ENCODE measurements around the gene MYBL2. TPM values are rescaled to one million over a fixed set of nuclear protein-coding genes. Genes with fewer than 3 reads are reported as not detected.

Gene MYBL2
- total and polyA plus RNA-seq, 2 donors (not counting 3 experiments of a cell fraction or from before 2014, with no cell fraction given) = 35.7 to 105 TPM

GRCh38 chr20:43717616-43717995 lies 50.7 kb downstream of the MYBL2 start:
- FAIRE-seq = no peak
- TF ChIP-seq MAX (IDR thresholded peaks at IDR 0.05; ENCODE audit: insufficient read depth, insufficient read length) (no peak), CTCF (IDR thresholded peaks at IDR 0.05; ENCODE audit: extremely low read depth in 1 of 2, insufficient read depth in 1 of 2, low read depth in 1 of 2, low read length in 2 of 2) (no peak), POLR2A (IDR thresholded peaks at IDR 0.05; ENCODE audit: low read depth, low read length) (no peak), GATA2 (IDR thresholded peaks at IDR 0.05; ENCODE audit: insufficient read depth, insufficient read length, low read depth, low read length) (no peak), MYC (IDR thresholded peaks at IDR 0.05; ENCODE audit: low read depth, low read length) (no peak), JUN (IDR thresholded peaks at IDR 0.05; ENCODE audit: borderline replicate concordance, insufficient read depth, insufficient read length, low read depth) (no peak)
- intact Hi-C loops (cut with micrococcal nuclease) = no loop called here

GRCh38 chr20:43720007-43720406 lies 53.1 kb downstream of the MYBL2 start:
- Histone ChIP-seq H3K36me3 (ENCODE audit: control insufficient read depth in 2 of 2, extremely low read depth in 1 of 2, insufficient read depth in 2 of 2, low read length in 2 of 2) (no peaks in the 10 kb centered on the region), H3K79me2 (ENCODE audit: control insufficient read depth, insufficient read depth, low read length) (no peaks in the 10 kb centered on the region), H3K9me1 (replicated peaks; ENCODE audit: control insufficient read depth, extremely low read depth, insufficient read depth, low read length) (no peaks in the 10 kb centered on the region), H3K27ac (ENCODE audit: insufficient read depth, low read depth, low read length) (no peak overlapping the region), H4K20me1 (replicated peaks; ENCODE audit: control insufficient read depth, extremely low read depth, insufficient read depth, low read length) (no peaks in the 10 kb centered on the region), H3K9ac (replicated peaks; ENCODE audit: extremely low read depth, insufficient read depth, low read length) (no peak overlapping the region), H2AFZ (ENCODE audit: low read depth, low read length) (no peak overlapping the region), H3K27me3 (ENCODE audit: control insufficient read depth in 2 of 2, insufficient read depth in 2 of 2, low read length in 2 of 2) (no peaks in the 10 kb centered on the region), H3K4me2 (ENCODE audit: insufficient read depth, low read length) (no peak overlapping the region), H3K4me1 (ENCODE audit: control insufficient read depth, extremely low read depth, insufficient read depth, low read length) (no peaks in the 10 kb centered on the region), H3K9me3 (replicated peaks; ENCODE audit: control insufficient read depth, insufficient read depth, low read length) (no peaks in the 10 kb centered on the region), H3K4me3 (replicated peaks in 1 of 3; ENCODE audit: insufficient read depth in 1 of 3, low read depth in 1 of 3, low read length in 3 of 3) (no peak overlapping the region)
- FAIRE-seq (no peak), DNase-seq (ENCODE audit: low read depth, low spot score) (no peak)
- BruUV-seq (replicated peaks) = no TSS peak
- ChIA-PET CTCF (interaction anchor here (1.2 kb wide), 1 partner anchor 360 kb away, joined by 3 read pairs; no protein-coding TSS in a partner anchor), POLR2A (no interaction called here)
- intact Hi-C loops (cut with micrococcal nuclease) (no loop called here), dilution Hi-C loops (cut with MboI; ENCODE audit: extremely low pct_ligation_motif_present, low sequenced_read_pairs) (no loop called here)
- TF ChIP-seq MAX (IDR thresholded peaks at IDR 0.05; ENCODE audit: insufficient read depth, insufficient read length) = no peak
- TF ChIP-seq GATA2 (IDR thresholded peaks at IDR 0.05; ENCODE audit: insufficient read depth, insufficient read length, low read depth, low read length) = no peak
- no peak for TF ChIP-seq JUN (IDR thresholded peaks at IDR 0.05; ENCODE audit: borderline replicate concordance, insufficient read depth, insufficient read length, low read depth)
- no peak for TF ChIP-seq EZH2 (IDR thresholded peaks at IDR 0.05; ENCODE audit: borderline replicate concordance, low read depth, low read length, severe bottlenecking)
- no peak for TF ChIP-seq MYC (IDR thresholded peaks at IDR 0.05; ENCODE audit: low read depth, low read length)
- TF ChIP-seq POLR2AphosphoS5 (IDR thresholded peaks at IDR 0.05; ENCODE audit: insufficient read depth, low read depth, low read length) = no peak
- no peak for TF ChIP-seq CTCF (IDR thresholded peaks at IDR 0.05; ENCODE audit: extremely low read depth in 1 of 2, insufficient read depth in 1 of 2, low read depth in 1 of 2, low read length in 2 of 2)
- no peak for TF ChIP-seq FOS (IDR thresholded peaks at IDR 0.05; ENCODE audit: borderline replicate concordance, insufficient read depth, low read length)
- no peak for TF ChIP-seq POLR2A (IDR thresholded peaks at IDR 0.05; ENCODE audit: low read depth, low read length)

More at GRCh38 chr20:43717616-43717995, 50.7 kb downstream of the MYBL2 start:
- no peak overlapping the region for H2AFZ ChIP-seq (ENCODE audit: low read depth, low read length)
- dilution Hi-C loops (cut with MboI; ENCODE audit: extremely low pct_ligation_motif_present, low sequenced_read_pairs) = no loop called here
- H3K4me3 ChIP-seq (replicated peaks in 1 of 3; ENCODE audit: insufficient read depth in 1 of 3, low read depth in 1 of 3, low read length in 3 of 3) = no peak overlapping the region
- POLR2A ChIA-PET = no interaction called here
- no peaks in the 10 kb centered on the region for H3K9me3 ChIP-seq (replicated peaks; ENCODE audit: control insufficient read depth, insufficient read depth, low read length)
- no peak overlapping the region for H3K4me2 ChIP-seq (ENCODE audit: insufficient read depth, low read length)
- H3K9me1 ChIP-seq (replicated peaks; ENCODE audit: control insufficient read depth, extremely low read depth, insufficient read depth, low read length) = no peaks in the 10 kb centered on the region
- no peak overlapping the region for H3K27ac ChIP-seq (ENCODE audit: insufficient read depth, low read depth, low read length)
- no peaks in the 10 kb centered on the region for H3K4me1 ChIP-seq (ENCODE audit: control insufficient read depth, extremely low read depth, insufficient read depth, low read length)
- DNase-seq (ENCODE audit: low read depth, low spot score) = no peak
- H3K36me3 ChIP-seq (ENCODE audit: control insufficient read depth in 2 of 2, extremely low read depth in 1 of 2, insufficient read depth in 2 of 2, low read length in 2 of 2) = no peaks in the 10 kb centered on the region
- H3K79me2 ChIP-seq (ENCODE audit: control insufficient read depth, insufficient read depth, low read length) = no peaks in the 10 kb centered on the region
- CTCF ChIA-PET = interaction anchor here (1.1 to 1.3 kb wide), 3 partner anchors 26 to 363 kb away, joined by 3 to 9 read pairs (median 3); no protein-coding TSS in a partner anchor
- H3K9ac ChIP-seq (replicated peaks; ENCODE audit: extremely low read depth, insufficient read depth, low read length) = no peak overlapping the region
- H3K27me3 ChIP-seq (ENCODE audit: control insufficient read depth in 2 of 2, insufficient read depth in 2 of 2, low read length in 2 of 2) = no peaks in the 10 kb centered on the region
- H4K20me1 ChIP-seq (replicated peaks; ENCODE audit: control insufficient read depth, extremely low read depth, insufficient read depth, low read length) = no peaks in the 10 kb centered on the region
- BruUV-seq (replicated peaks) = no TSS peak
